Effector CD8-positive, alpha-beta T cell (primary cell): ENCODE data around the gene MYADML2.
"Not testable (repeated sequence)": the region's sequence is repeated elsewhere in the genome, so short reads cannot be mapped to it uniquely, and the experiment has no call there.

Experiments used
- DNase-seq: peaks from one replicate; lab custom pipeline; 2025; lab: John Stamatoyannopoulos, UW

Gene MYADML2

GRCh38 chr17:81959362-81960129 lies 12.5 kb upstream of the MYADML2 start:
- peak; percentile 76 for DNase-seq

- no peak for DNase-seq
Observed at GRCh38 chr17:81958633-81959342, 11.8 kb upstream of the MYADML2 start.

DNA sequence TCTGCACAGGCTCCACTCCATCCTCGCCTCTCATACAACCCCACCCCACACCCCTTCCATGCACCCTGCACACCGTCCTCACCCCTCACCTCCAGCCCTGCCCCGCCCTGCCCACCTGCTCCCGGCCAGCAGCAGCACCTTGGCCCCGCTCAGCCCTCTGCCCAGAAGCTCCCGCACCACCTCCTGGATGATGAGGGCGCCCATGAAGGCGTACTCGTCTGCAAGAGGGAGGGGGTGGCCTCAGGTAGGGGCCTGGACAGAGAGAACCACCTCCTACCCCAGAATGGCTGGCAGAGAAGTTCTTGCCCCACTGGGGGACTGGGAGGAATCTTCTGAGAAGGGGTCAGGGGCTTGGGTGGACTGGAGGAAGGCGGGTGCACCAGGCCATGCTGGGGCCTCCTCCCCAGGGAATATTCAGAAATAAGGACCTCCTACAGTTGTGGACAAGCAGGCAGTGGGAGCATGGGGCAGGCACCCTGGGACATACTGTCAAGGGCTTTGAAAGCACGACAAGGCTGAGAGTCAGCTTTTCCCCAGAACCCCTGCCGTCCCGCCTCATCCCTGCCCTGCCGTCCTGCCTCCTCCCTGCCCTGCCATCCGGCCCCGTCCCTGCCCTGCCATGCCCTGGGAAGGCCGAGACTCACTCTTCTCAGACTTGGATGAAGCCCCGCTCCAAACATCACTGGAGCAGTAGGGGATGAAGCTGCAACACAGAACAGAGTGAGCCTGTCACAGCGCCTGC lies 10.8 kb upstream of the MYADML2 start:
- no peak for DNase-seq

DNA sequence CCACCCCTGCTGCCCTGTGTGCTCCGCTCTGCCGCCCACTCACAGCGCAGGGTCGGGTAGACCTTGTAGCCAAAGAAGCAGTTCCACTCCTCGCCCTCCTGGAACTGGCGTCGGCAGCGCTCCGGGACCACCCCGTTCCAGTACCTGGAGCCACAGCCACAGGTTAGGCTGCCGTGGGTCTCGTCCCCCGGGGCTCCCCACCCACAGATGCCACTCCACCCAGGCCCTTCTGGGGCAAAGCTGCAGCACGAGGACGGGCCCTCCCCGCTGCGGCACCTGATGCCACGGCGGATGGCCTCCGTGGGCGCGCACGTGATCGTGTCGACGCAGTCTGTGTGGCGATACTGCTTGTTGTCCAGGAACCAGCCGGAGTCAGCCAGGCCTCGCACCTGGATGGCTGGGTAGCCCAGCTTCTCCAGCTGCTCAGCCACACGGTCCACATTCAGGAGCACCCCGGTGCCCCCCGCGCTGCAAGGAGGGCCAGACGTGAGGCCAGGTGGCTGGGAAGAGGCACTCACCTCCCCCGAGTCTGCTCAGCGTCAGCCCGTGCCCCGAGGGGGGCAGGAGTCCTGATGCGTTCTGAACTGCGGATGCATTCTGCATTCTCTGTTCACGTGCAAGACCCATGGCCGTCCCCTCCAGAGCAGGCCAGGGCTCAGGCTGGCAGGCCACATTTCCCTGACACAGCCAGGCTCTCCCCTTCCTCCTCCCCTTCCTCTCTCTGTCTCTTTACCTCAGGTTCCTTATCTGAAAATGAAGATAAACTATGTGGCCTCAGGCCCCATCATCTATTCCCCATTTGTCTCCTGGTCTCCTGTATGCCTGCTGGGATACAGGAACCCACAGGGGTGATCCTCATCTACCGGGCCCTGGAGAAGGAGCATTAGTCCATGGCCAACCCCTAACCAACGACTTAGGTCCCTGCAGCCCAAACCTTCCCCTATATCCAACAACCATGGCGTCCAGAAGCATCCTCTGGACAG lies 9.9 kb upstream of the MYADML2 start:
- DNase-seq, result no peak

GRCh38 chr17:81955756-81956544 lies 8.9 kb upstream of the MYADML2 start:
- DNase-seq, result no peak

GRCh38 chr17:81955058-81955681 lies 8.1 kb upstream of the MYADML2 start:
- DNase-seq, result no peak

- DNase-seq, result no peak
Observed at GRCh38 chr17:81954131-81955057, 7.4 kb upstream of the MYADML2 start.

DNA sequence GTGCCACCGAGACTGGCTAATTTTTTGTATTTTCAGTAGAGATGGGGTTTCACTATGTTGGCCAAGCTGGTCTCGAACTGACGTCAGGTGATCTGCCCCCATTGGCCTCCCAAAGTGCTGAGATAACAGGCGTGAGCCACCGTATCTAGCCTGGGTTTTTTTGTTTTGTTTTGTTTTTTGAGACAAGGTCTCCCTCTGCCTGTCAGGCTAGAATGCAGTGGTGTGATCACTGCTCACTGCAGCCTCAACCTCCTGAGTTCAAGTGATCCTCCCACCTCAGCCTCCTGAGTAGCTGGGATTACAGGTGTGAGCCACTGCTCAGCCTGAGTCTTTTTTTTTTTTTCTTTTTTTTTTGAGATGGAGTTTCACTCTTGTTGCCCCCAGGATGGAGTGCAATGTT lies 6.4 kb upstream of the MYADML2 start:
- not testable (repeated sequence) for DNase-seq

- no peak for DNase-seq
Observed at GRCh38 chr17:81952792-81953228, 5.8 kb upstream of the MYADML2 start.

GRCh38 chr17:81951785-81952684 lies 5.0 kb upstream of the MYADML2 start:
- DNase-seq, result no peak

- no peak for DNase-seq
Observed at GRCh38 chr17:81950501-81950900, 3.5 kb upstream of the MYADML2 start.

DNA sequence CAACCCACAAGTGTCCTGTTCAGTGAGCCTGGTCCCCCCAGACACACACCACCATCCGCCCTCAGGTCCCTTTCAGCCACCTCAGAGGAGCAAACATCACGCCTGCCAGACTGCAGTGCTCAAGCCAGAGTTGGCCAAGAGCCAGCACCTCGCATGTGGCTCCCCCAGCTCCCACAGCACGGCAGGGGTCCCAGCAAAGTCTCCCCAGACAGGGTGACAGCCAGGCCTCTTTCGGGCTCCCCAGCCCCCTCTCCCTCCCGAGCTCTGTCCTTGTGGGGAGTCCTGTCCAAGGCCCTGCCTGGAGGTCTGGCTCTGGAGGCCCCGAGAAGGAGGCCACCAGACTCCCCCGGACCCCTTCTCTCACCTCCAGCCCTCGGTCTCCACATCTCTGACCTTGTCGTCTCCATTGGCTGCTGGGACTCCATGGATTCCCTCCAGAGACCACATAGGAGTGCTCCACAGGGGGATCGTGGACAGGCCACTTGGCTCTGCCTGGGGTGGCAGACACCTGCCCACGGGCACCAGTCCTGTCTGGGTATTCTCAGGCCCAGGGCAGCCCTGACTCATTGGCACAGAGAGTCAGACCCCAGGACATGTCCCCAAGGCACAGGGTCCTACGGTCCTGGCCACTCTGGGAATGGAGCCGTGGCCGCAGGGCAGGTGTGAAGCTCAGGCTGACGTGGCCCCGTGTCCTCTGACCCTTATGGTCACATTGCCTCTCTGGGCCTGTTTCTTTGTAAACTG lies 1.8 kb upstream of the MYADML2 start:
- no peak for DNase-seq

DNA sequence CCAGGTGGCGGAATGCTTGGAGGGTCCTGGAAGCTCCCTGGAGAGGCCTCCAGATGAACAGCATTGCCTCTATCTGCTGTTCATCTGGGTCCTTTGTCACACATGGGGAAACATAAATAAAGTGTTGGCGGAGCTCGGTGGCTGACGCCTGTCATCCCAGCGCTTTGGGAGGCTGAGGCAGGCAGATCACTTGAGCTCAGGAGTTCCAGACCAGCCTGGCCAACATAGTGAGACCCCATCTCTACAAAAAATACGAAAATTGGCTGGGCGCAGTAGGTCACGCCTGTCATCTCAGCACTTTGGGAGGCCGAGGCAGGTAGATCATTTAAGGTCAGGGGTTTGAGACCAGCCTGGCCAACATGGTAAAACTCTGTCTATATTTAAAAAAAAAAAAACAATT lies 2.2 kb downstream of the MYADML2 start:
- no peak for DNase-seq

- DNase-seq, result no peak
Observed at GRCh38 chr17:81942167-81942553, 4.9 kb downstream of the MYADML2 start.

GRCh38 chr17:81941484-81942166 lies 5.4 kb downstream of the MYADML2 start:
- DNase-seq, result no peak
